Endodermal cell (in vitro differentiated cells): ENCODE measurements around the gene MALRD1. TPM values are rescaled to one million over a fixed set of nuclear protein-coding genes. Genes with fewer than 3 reads are reported as not detected.
"Not testable (repeated sequence)": the region's sequence is repeated elsewhere in the genome, so short reads cannot be mapped to it uniquely, and the experiment has no call there.

ENCODE experiments used
- DNase-seq: peaks from one replicate; pipeline ENCODE4 v3.0.0-alpha.2; 2017
- H3K27ac ChIP-seq: 2 replicates; pipeline ENCODE4 v1.5.1; 2013; ENCODE audit warnings: mild to moderate bottlenecking, low read depth, low read length, moderate library complexity
- H3K27me3 ChIP-seq: 2 replicates; pipeline ENCODE4 v1.6.1; 2013; ENCODE audit warnings: mild to moderate bottlenecking, low read length, moderate library complexity; ENCODE audit not compliant: insufficient read depth, control insufficient read depth, poor library complexity, severe bottlenecking
- H3K36me3 ChIP-seq: 2 replicates; pipeline ENCODE4 v1.7.0; 2013; ENCODE audit warnings: mild to moderate bottlenecking, low read length, moderate library complexity; ENCODE audit not compliant: control insufficient read depth, insufficient read depth
- H3K4me1 ChIP-seq: one replicate; pipeline ENCODE4 v1.7.0; 2013; ENCODE audit warnings: low read length; ENCODE audit not compliant: control insufficient read depth, insufficient read depth
- H3K4me3 ChIP-seq: 2 replicates; pipeline ENCODE4 v1.5.1; 2013; ENCODE audit warnings: mild to moderate bottlenecking, low read length, moderate library complexity
- H3K9ac ChIP-seq: 2 replicates; pipeline ENCODE4 v1.6.1; 2013; ENCODE audit warnings: mild to moderate bottlenecking, low read length, moderate library complexity; ENCODE audit not compliant: poor library complexity, severe bottlenecking; ENCODE audit errors: extremely low read depth
- H3K9me3 ChIP-seq: 2 replicates; pipeline ENCODE4 v1.6.1; 2013; ENCODE audit warnings: mild to moderate bottlenecking, low read length, moderate library complexity; ENCODE audit not compliant: control insufficient read depth
- H3K27ac Mint-ChIP-seq: 2 replicates; pipeline ENCODE4 v1.8.0; 2020; ENCODE audit warnings: mixed read lengths
- H3K27me3 Mint-ChIP-seq: 2 replicates; pipeline ENCODE4 v1.8.0; 2021; ENCODE audit warnings: mild to moderate bottlenecking, mixed read lengths; ENCODE audit not compliant: insufficient read depth
- H3K36me3 Mint-ChIP-seq: 2 replicates; pipeline ENCODE4 v1.8.0; 2020; ENCODE audit warnings: low read depth, mixed read lengths
- H3K4me1 Mint-ChIP-seq: 2 replicates; pipeline ENCODE4 v1.8.0; 2020; ENCODE audit warnings: mixed read lengths
- H3K4me3 Mint-ChIP-seq: 2 replicates; pipeline ENCODE4 v1.8.0; 2020; ENCODE audit warnings: mild to moderate bottlenecking, moderate library complexity, mixed read lengths
- H3K9me3 Mint-ChIP-seq: 2 replicates; pipeline ENCODE4 v1.8.0; 2020; ENCODE audit warnings: mild to moderate bottlenecking, mixed read lengths
- CTCF ChIP-seq: fragments of 200-600 bp; sonication (generic); conservative IDR thresholded peaks from 2 replicates; pipeline ENCODE4 v1.5.0; 2021; ENCODE audit warnings: antibody characterized with exemption, mild to moderate bottlenecking
- WGBS, 2 experiments: methylation state at CpG; one replicate each; pipeline versions ENCODE4 v1.1.5 to v1.1.7; 2013; ENCODE audit warnings: missing lambda C conversion rate in 2 of 2, mixed read lengths in 1 of 2; ENCODE audit not compliant: insufficient coverage in 1 of 2, insufficient read length in 1 of 2; 5-methylcytosine and 5-hydroxymethylcytosine counted together
- total RNA-seq, 2 donors: library from RNA; stranded (reverse); fragmentation: NEBNext Ultra II Directional in 1 of 2; extraction: Animal tissue kit (Norgen Biotek cat#: 25700) in 1 of 2; gene quantifications; 2 replicates in 1 of 2; 3 replicates in 1 of 2; pipeline ENCODE4 v1.2.1, GENCODE V29; 2021

MALRD1 gene
- total RNA-seq, 2 donors from 2014 or later, result 0.64 to 1.5 TPM

GRCh38 chr10:19767876-19768275, 719.3 kb downstream of the MALRD1 start:
- peak; percentile 61 for TF ChIP-seq CTCF
- H3K9ac ChIP-seq, result no peak overlapping the region
- H3K4me3 Mint-ChIP-seq, result no peak overlapping the region
- H3K27ac ChIP-seq, result no peak overlapping the region
- peak; percentile 85 for DNase-seq
- H3K9me3 ChIP-seq, result no peaks in the 10 kb centered on the region
- no peaks in the 10 kb centered on the region for H3K27me3 ChIP-seq
- peaks cover 6% of the 10 kb centered on the region for H3K4me1 Mint-ChIP-seq
- H3K27ac Mint-ChIP-seq, result no peak overlapping the region
- H3K27me3 Mint-ChIP-seq, result no peaks in the 10 kb centered on the region
- H3K36me3 Mint-ChIP-seq, result no peaks in the 10 kb centered on the region
- H3K4me3 ChIP-seq, result no peak overlapping the region
- no peaks in the 10 kb centered on the region for H3K36me3 ChIP-seq
- no peaks in the 10 kb centered on the region for H3K9me3 Mint-ChIP-seq
- peaks cover 4% of the 10 kb centered on the region for H3K4me1 ChIP-seq
- 38 to 60% methylated on average over 1 to 6 of the region's 7 CpGs for WGBS, 2 experiments

GRCh38 chr10:19769826-19770225, 721.2 kb downstream of the MALRD1 start:
- not testable (repeated sequence) for H3K9me3 Mint-ChIP-seq, H3K9me3 ChIP-seq, H3K4me1 Mint-ChIP-seq, H3K4me1 ChIP-seq, H3K27me3 ChIP-seq, H3K27ac ChIP-seq, H3K27ac Mint-ChIP-seq, H3K36me3 Mint-ChIP-seq, H3K36me3 ChIP-seq, H3K4me3 Mint-ChIP-seq, H3K9ac ChIP-seq, DNase-seq, H3K27me3 Mint-ChIP-seq, H3K4me3 ChIP-seq
- 89 to 100% methylated on average over 2 to 3 of the region's 3 CpGs for WGBS, 2 experiments

- WGBS, 2 experiments, result 74 to 100% methylated on average over 2 of the region's 2 CpGs
- H3K9me3 ChIP-seq, result no peaks in the 10 kb centered on the region
Measured at GRCh38 chr10:19772972-19773371, 724.4 kb downstream of the MALRD1 start.

More at GRCh38 chr10:19772972-19773371, 724.4 kb downstream of the MALRD1 start:
- H3K36me3 Mint-ChIP-seq, result no peaks in the 10 kb centered on the region
- H3K4me3 ChIP-seq, result no peak overlapping the region
- TF ChIP-seq CTCF, result no peak
- H3K4me1 ChIP-seq, result peaks cover 3% of the 10 kb centered on the region
- no peak overlapping the region for H3K9ac ChIP-seq
- no peak for DNase-seq
- H3K4me3 Mint-ChIP-seq, result no peak overlapping the region
- no peaks in the 10 kb centered on the region for H3K36me3 ChIP-seq
- H3K4me1 Mint-ChIP-seq, result peaks cover 8% of the 10 kb centered on the region
- no peaks in the 10 kb centered on the region for H3K9me3 Mint-ChIP-seq
- no peak overlapping the region for H3K27ac ChIP-seq
- H3K27ac Mint-ChIP-seq, result no peak overlapping the region
- H3K27me3 ChIP-seq, result no peaks in the 10 kb centered on the region
- H3K27me3 Mint-ChIP-seq, result no peaks in the 10 kb centered on the region
